HS-5 (cell line): ENCODE results near the gene GLRX5.
A peak's percentile ranks its signal among the peaks of the same experiment; 100 is the strongest.

ENCODE experiments used
- DNase-seq: peaks from one replicate; pipeline ENCODE4 v3.0.0-alpha.2; 2012; ENCODE audit warnings: low read depth

Gene GLRX5

DNA sequence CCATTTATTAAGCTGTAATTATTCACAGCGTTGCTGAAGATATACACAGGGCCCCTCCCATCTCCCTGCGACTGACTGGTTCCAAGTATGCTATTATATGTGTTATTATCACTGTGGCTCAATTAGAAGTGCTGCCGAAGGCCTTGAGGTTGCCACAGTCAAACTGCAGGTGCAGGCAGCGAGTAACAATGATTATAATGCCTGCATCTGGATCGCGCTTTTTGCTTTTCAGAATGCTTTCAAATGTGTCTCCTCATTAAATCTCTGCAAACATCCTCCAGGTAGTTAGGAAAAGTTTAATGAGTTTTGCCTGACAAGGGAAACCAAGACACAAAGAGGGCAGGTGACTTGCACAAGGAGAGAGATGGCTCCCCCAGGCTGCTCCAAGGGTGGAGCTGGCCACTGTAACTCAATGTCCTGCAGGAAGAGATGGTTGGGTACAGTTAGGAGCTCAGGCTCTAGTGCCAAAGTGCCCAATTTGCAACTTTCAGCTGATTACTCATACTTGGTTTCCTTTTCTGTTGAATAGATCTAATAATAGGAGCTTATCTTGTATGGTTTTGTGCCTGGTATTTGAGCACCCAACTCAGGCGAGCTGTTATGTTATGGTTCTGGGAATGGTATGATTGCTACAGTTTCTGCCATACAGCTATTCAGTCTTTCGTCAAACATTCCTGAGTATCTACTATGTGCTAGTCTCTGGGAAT, 16.7 kb upstream of the GLRX5 start:
- DNase-seq: no peak

DNA sequence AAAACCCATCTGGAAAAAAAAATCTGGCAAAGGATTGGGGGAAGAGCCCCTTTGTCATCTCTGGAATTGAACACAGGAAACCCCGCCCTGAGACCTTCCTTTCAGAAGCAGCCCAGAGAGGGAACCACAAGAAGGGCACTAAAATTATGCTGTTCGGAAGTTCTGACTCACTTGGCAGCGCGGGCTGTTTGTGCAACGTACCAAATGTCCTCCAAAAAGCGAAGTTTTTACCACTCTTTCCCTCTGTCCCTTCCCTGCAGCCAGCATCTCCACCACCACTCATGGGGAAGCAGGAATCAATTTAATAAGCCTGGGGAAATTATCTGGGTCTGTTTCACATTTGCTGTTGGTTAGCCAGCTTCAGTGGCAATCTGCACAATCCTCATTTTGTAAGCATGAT, 15.2 kb upstream of the GLRX5 start:
- DNase-seq: peak; percentile 75

DNA sequence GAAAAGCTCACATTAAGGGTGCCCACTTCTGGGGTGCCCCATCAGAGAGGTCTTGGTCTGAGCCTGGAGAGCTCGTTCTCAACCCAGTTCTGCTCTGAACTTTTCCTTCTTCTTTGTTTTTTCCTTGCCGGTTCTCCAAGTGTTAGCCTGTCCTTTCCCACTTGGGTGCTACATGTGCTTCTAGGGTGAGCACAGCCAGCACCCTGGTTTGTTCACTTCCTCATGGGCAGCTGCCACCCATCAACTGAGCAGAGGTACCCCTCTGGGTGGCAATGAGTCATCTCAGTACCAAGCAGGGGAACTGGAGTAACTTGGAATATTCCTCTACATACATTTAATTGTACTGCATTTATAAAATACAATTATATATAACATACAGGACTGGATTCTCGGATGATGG, 14.5 kb upstream of the GLRX5 start:
- no peak for DNase-seq

DNA sequence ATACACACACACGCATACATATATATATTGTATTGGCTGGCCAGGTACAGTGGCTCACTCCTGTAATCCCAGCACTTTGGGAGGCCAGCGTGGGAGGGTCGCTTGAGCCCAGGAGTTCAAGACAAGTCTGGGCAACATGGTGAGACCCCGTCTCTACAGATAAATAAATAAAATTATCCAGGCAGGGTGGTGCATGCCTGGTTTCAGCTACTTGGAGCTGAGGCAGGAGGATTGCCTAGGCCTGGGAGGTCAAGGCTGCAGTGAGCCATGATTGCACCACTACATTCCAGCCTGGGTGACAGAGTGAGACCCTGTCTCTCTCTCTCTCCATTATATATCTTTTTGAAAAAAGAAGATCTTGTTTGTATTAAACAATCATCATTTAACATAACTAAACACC, 13.8 kb upstream of the GLRX5 start:
- no peak for DNase-seq

DNA sequence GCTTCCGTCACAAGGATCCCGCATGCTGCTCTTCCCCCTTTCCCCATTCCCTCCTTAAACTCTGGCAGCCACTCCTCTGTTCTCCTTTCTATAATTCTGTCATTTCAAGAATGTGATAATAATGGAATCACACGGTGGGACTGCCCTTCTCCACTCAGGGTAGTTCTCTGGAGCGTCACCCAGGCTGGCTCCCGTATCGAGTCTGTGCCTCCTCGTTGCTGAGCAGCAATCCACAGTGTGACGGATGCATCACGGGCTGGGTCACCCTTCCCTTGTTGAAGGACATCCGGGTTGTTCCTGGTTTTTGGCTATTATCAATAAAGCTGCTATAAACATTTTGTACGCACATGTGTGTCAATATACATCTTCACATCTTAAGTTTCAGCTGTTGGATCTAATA, 12.7 kb upstream of the GLRX5 start:
- DNase-seq: no peak

DNA sequence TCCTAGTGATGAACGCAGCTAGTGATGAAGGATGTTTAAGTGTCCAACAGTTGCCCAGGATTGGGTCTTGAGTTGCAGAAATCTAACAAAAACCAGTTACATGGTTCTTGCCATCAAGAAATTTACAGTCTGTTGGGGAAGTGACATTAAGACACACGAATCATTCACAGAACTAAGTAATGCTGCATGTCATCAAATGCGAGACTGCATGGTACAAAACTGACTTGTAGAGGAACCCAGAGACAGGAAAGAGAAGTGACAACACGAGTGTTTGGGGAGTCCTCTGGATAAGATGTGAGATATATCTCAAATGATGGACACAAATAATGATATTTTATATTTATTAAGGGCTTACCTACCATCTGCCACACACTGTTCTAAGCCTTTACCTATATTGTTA, 12.3 kb upstream of the GLRX5 start:
- no peak for DNase-seq

DNA sequence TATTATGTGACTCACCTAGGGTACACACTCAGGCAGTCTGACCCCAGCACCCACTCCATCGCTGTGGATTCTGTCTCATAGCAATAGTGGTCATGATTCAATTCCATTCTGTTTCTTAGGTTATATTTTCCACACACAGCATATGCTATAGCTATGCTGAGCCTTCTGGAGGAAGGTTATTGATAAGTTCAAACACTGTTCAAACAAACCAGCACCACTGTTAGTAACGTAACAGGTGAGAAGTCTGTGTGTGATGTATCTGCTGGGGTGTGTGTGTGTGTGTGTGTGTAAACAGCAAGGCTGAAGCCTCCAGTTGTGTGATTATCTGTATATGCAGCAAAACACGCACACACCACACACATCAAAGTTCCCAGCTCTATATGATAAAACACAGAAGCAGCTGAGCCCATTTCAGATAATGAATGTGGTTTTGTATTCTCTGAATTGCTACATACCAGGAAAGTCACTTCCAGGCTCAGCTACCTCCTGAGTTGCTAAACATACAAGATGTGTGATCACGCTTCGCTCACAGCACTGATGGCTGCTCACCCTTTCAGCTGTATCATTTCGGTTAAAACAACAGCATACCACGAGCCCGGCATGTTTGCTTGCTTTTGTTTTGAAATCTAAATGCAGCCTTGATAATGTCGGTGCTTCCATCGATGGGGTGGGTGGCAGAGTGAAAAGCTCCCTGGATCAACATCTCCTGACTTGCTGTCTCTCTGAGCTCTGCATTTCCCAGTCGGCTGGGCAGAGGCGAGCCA, 11.6 kb upstream of the GLRX5 start:
- DNase-seq: no peak

DNA sequence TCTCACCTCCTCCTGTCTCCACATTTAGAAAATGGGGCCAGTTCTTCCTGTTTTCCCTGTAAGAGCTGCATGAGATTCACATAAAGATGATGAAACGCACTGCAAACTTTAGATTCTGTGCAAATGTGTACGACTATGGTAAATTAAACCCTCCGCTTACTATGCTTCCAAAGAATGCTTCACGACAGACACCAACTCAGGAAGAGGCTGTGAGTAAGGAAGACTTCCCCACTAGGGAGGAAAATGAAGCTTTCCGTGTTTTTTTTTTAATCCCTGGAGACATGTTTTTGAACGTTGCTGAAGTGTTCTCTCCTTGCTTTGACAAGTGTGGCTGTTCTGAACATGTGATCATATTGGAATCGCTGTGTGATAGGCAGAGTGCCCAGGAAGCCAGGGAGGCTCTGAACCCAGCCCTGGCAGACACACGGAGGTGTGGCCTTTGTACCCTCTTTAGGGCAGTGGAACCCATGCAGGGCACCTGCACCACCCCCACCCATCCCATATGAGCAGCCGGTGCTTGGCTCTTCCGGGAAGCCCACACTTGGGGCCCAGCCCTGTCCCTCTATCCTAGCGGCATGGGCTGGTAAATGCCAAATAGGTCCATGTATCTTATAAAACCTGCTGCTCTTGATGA, 10.9 kb upstream of the GLRX5 start:
- DNase-seq: no peak

DNA sequence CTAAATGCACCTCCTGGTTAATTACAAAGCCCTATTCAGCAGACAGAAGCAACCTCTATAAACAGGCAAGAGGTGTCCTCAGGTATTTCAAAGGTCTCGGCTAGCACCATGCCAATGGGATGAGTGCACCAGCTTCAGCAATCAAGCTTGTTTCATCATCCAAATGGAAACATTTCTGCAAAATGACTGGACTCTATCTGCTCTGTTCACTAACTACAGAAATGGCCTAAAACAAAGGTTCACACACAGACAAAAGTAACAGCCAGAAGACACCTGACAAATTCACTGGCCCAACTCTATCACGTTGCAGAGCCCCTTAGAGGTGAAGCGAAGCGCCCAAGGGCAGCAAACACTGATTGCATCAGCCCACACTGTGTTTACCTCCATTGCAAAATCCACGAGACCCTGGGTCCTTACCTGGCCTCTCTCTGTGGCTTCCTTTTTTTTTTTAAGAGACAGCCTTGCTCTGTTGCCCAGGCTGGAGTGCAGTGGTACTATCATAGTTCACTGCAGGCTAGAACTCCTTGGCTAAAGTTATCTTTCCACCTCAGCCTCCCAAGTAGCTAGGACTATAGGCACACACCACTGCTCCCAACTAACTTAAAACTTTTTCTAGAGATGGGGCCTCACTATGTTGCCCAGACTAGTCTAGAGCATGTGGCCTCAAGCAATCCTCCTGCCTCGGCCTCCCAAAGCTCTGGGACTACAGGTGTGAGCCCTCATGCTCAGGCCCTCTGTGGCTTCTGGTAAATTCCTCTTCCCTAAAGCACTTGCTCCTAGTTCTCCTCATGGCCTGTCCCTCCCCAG, 9.9 kb upstream of the GLRX5 start:
- DNase-seq: no peak

DNA sequence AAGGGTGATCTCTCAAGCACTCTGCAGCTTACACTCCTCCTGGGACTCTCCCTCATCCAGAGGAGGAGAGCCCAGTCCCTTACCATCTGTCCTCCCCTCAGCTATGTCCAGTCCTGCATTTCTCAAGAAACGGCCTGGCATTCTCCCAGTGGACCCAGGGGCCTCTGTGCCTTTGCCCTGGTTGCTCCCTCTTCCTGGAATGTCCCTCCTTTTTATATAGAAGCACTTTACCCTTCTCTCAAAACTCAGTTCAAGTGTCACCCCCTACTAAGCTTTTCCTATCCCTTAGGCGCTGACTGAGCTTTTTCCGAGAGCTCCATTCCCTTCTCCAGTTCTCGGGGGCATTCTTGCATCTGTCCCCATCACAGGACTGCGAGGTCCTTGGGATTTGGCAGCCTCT, 8.9 kb upstream of the GLRX5 start:
- no peak for DNase-seq

DNA sequence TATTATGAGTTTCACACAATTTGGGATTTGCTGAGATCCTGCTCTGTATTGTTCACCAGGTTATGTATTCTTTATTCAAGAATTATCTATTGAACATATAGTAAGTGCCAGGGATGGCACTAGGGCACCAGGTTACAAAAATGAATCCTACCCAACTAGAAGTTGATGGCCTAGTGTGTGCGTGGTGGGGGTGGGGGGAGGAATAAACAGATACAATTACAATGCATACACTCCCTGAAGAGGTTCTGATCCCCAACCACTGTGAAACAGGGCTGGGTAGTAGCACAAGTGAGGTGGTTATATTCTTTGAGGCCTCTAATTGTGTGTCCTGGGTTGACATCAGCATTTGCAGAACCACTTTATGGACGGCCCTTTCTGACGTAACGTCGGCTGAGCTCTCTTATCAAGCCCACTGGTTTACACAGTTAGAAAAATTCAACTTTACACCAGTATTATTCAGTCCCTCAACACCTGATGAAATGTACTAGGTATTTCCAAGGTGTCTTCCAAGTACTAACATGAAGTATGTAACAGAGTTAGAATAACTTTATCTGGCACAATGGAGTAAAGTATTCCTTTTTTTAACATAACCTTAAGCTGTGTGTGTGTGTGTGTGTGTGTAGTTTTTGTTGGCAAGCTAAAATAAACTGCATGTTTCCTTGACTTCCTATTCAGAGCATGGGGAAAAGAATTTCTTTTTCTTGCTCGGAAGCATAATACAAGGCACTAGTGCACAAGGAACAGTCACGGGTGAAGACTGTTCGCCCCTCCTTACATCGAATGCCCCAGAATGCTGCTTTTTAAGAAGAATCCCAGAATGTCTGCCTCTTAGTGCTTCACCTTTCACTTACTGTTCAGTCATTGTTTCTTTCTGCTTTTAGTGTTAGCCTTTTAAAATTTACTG, 8.1 kb upstream of the GLRX5 start:
- no peak for DNase-seq

DNA sequence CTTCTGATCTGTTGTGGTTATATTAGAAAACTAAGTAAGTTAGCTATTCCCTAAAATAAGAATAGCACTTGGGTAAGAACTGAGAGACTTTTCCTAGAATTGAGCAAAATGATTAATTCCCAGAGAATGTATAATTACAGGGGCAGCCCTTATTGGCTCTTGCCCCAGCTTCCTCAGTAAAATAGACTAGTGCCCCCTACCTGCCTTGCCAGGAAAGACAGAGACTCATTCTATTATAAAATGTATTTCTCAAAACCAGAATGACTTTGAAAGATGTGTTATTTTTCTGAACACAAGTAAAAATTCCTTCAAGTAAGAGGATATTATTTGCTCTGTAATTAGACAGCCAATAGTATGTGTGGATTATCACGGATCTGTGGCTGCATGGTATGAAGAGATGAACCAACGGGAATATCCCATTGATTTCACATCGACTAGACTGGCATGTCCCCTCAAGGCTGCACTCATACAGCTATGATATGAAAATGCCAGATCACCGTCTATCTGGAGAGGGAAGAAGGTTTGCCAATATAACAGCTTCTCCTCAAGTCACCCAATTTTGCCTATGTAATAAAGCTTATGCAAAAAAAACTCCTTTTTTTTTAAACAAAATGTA, 7.4 kb upstream of the GLRX5 start:
- DNase-seq: no peak

DNA sequence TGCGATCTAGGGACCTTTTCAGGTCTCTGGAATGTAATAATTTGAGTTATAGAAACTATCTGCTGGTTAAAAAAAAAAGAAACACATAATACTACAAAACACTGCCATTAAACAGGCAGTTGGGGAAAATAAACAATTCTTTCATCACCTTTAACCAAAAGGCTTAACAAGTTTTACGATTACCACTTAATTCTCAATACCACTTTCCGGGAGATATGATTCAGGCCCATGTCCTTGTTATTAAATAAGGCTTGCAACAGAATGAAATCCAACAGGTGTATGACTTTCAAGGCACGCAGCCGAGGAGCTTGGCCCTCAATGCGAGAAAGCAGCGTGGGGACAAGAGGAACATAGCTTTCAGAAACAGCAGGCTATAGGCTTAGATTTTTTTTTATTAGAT, 5.6 kb upstream of the GLRX5 start:
- DNase-seq: no peak

DNA sequence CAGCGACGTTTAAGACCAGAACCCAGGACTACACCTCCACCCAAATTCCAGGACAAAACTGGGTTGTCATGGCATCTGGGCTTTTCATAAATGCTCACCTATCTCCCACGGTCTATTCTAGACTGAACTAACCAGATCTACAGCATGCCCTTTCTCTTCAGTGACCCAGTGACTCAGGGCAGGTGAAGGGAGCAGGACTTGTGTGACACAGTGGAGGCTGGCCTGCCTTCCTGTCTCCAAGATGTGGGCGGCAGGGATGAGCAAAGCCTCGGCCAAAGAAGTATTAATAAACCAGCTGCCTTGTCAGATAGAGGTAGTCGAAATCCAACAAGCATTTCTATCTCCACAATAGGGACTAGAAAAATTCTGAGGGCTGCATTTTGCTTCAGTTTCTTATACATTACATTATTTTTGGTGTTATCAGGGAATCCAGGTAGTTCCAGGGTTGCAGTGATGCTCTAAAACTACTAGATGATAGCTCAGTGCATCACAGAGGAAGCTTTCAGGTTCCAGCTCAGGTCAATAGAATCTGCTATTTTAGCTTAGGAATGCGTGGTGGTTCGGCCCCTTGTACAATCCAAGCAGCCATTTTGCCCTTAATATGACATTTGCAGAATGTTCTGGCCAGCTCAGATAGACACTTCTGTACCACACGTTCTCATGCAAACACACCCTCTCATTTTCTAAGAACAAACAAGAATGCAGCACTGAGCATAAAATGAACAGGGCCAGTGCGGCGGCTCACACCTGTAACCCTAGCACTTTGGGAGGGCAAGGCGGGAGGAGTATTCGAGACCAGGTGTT, 4.2 kb upstream of the GLRX5 start:
- no peak for DNase-seq

DNA sequence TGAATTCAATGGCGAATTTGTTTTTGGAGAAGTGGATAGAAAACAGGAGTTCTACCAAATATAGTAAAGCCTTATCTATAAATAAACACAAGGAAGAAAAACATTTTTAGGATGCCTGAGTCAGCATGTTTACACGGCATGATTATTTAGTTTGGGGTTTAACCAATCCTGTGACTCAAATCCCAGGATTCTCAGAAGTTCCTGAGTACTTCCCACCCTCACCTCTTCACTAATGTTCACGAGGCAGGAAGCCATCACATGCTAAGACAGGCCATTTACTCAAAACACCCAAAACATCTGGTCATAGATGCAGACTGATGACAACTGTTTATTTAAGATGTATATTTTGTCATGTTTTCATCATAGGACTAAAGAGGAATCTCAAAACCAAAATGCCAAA, 3.4 kb upstream of the GLRX5 start:
- DNase-seq: no peak

DNA sequence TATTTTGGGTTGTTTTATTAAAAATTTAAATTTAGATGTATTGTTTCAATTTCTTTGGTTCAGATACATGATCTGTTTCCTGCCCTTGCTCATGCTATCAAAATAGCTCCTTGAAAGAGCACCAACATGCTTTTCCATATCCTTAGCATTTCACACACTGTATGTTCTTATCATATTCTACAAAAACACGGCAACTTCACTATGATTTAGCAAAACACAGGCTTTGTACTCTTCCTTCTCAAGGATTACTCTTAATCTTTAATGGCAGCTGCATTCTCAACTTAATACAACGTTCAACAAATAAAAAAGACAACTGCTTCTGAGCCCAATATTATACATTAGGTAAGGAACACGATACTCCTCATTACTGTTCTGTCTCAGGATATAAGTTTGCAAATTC, 2.9 kb upstream of the GLRX5 start:
- DNase-seq: no peak

DNA sequence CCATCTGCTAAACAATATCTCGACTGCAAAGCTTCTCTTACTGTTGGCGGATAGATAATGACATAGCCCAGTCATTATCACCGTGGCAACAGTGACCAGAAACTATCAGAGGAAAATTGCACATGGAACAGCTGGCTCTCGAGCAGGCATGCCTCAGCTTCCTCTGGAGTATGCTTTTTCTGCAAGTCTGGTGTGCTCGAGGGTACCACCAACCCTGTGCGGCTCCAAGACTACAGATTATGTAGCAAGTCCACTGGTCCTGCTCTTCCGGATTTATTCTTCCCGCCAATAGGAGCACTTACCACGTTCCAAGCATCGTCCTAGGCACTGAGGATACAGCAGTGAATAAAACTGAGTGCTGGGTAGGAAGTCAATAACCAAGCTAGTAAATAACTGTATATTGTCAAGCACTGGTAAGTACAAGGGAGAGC, 1.4 kb upstream of the GLRX5 start:
- DNase-seq: no peak

DNA sequence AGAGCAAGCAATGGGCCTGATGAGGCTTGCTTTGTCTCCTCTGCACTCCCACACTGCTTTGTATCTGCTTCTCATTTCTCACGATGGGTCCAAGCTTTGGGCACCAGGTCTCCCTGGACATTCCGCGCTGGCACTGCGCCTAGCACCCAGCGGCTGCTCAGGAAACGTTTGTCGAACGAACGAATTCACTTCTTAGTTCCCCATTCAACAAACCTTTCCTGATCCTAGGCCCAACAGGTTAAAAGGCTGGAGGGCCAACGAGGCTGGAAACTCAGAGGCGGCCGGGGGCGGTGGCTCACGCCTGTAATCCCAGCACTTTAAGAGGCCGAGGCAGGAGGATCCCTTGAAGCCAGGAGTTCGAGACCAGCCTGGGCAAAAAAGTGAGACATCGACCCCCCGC, 1.0 kb upstream of the GLRX5 start:
- DNase-seq: no peak

DNA sequence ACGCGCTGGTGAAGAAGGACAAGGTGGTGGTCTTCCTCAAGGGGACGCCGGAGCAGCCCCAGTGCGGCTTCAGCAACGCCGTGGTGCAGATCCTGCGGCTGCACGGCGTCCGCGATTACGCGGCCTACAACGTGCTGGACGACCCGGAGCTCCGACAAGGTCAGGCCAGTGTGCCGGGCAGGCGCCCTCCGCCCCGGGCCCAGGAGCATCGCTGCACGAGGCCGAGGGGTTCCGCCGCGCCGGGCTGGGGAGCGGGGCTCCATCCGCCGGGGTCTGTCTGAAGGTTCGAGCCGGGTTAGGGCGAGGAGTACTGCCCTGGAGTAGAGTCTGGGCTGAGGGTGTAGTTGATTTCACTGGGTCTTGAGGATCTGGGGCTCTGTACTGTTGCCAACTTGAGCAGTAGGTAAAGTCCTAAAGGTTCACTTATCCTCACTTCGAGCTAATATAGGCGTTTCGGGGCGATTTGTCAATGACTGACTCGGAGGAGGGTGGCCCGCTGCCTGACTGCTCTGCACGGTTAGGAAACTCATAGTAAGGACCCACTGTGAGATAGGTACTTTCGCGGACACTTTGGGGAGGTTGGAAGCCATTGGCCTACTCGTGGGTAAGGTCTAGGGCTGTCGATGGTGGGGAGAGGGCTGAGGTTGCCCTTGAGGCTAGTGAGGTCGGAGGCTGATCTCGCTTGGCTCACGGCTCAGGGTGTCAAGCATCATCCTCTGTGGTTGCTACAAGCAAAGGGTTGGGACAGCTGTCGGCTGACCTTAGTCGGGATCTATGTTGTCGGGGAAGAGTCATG, 574 bp downstream of the GLRX5 start:
- DNase-seq: no peak
